HEK293T (cell line): Measurements from ENCODE around the gene SNX18.

Experiments
- CTCF ChIA-PET: fragments of 350-600 bp; formaldehyde crosslinking; extraction: SDS; loops from one replicate; lab custom pipeline; 2021; ENCODE audit warnings: antibody characterized with exemption, inconsistent platforms; lab: Yijun Ruan, JAX
- POLR2A ChIA-PET: fragments of 350-600 bp; formaldehyde crosslinking; extraction: SDS; loops from one replicate; lab custom pipeline; 2020; ENCODE audit warnings: antibody characterized with exemption, inconsistent platforms; lab: Yijun Ruan, JAX
- DNase-seq: peaks from one replicate; pipeline ENCODE4 v3.0.0; 2012; ENCODE audit warnings: mixed read lengths; ENCODE audit errors: extremely low spot score
- ARNT ChIP-seq: fragments of 450-650 bp; IDR thresholded peaks from 2 replicates; pipeline ENCODE4 v1.6.1; 2017; ENCODE audit warnings: mild to moderate bottlenecking
- BHLHE40 ChIP-seq: fragments of 450-650 bp; IDR thresholded peaks from 2 replicates; pipeline ENCODE4 v1.6.1; 2016; ENCODE audit warnings: mild to moderate bottlenecking, moderate library complexity, borderline replicate concordance
- CTBP1 ChIP-seq: fragments of 450-650 bp; IDR thresholded peaks from 2 replicates; pipeline ENCODE4 v1.6.1; 2016; ENCODE audit warnings: borderline replicate concordance
- ELF4 ChIP-seq: fragments of 450-650 bp; IDR thresholded peaks from 2 replicates; pipeline ENCODE4 v1.6.1; 2017; ENCODE audit warnings: antibody characterized with exemption
- FOXA1 ChIP-seq: fragments of 450-650 bp; IDR thresholded peaks from 2 replicates; pipeline ENCODE4 v1.6.1; 2016; ENCODE audit warnings: mild to moderate bottlenecking
- FOXK2 ChIP-seq: fragments of 450-650 bp; IDR thresholded peaks from 2 replicates; pipeline ENCODE4 v1.6.1; 2016; ENCODE audit warnings: mild to moderate bottlenecking
- FOXM1 ChIP-seq: fragments of 450-650 bp; IDR thresholded peaks from 2 replicates; pipeline ENCODE4 v1.6.1; 2017; ENCODE audit warnings: mild to moderate bottlenecking, borderline replicate concordance
- HDGF ChIP-seq: fragments of 450-650 bp; IDR thresholded peaks from 2 replicates; pipeline ENCODE4 v1.6.1; 2017; ENCODE audit warnings: antibody characterized with exemption, borderline replicate concordance
- L3MBTL2 ChIP-seq: fragments of 450-650 bp; conservative IDR thresholded peaks from 2 replicates; pipeline ENCODE4 v1.6.1; 2016; ENCODE audit warnings: mild to moderate bottlenecking
- LEF1 ChIP-seq: fragments of 450-650 bp; IDR thresholded peaks from 2 replicates; pipeline ENCODE4 v1.6.1; 2017; ENCODE audit warnings: mild to moderate bottlenecking, borderline replicate concordance
- NFRKB ChIP-seq: fragments of 450-650 bp; IDR thresholded peaks from 2 replicates; pipeline ENCODE4 v1.6.1; 2016; ENCODE audit warnings: mild to moderate bottlenecking, moderate library complexity
- PKNOX1 ChIP-seq: fragments of 450-650 bp; IDR thresholded peaks from 2 replicates; pipeline ENCODE4 v1.6.1; 2016
- SP1 ChIP-seq: fragments of 450-650 bp; IDR thresholded peaks from 2 replicates; pipeline ENCODE4 v1.6.1; 2017
- SUZ12 ChIP-seq: fragments of 450-650 bp; IDR thresholded peaks from 2 replicates; pipeline ENCODE4 v1.6.1; 2016; ENCODE audit warnings: mild to moderate bottlenecking
- TARDBP ChIP-seq: fragments of 450-650 bp; IDR thresholded peaks from 2 replicates; pipeline ENCODE4 v1.6.1; 2016
- ZNF384 ChIP-seq: fragments of 450-650 bp; IDR thresholded peaks from 2 replicates; pipeline ENCODE4 v1.6.1; 2016

Gene SNX18

GRCh38 chr5:54521856-54522479 is 4.4 kb downstream of the SNX18 start:
- no peak for TF ChIP-seq TARDBP
- POLR2A ChIA-PET, result no interaction called here
- CTCF ChIA-PET, result no interaction called here
- DNase-seq, result no peak

- TF ChIP-seq NFRKB (no peak), PKNOX1 (peak; percentile 69), BHLHE40 (no peak)
- CTCF ChIA-PET, result no interaction called here
- POLR2A ChIA-PET, result interaction anchor here (0.6 kb wide), 1 partner anchor 11 kb away, joined by 5 read pairs; no protein-coding TSS in a partner anchor
- no peak for DNase-seq
Observed at GRCh38 chr5:54523534-54523933, 6.0 kb downstream of the SNX18 start.

- no peak for TF ChIP-seq FOXK2
- no peak for TF ChIP-seq HDGF
- no peak for DNase-seq
- ChIA-PET CTCF (interaction anchor here (0.8 kb wide), 1 partner anchor 321 kb away, joined by 3 read pairs; no protein-coding TSS in a partner anchor), POLR2A (no interaction called here)
Observed at GRCh38 chr5:54524082-54524481, 6.5 kb downstream of the SNX18 start.

GRCh38 chr5:54524704-54525103 is 7.1 kb downstream of the SNX18 start:
- ChIA-PET POLR2A (no interaction called here), CTCF (interaction anchor here (0.8 to 1.0 kb wide), 2 partner anchors 320 to 327 kb away, joined by 3 read pairs; no protein-coding TSS in a partner anchor)
- TF ChIP-seq HDGF, result no peak
- TF ChIP-seq FOXK2, result no peak
- no peak for TF ChIP-seq FOXM1
- TF ChIP-seq SP1, result no peak
- no peak for DNase-seq

DNA sequence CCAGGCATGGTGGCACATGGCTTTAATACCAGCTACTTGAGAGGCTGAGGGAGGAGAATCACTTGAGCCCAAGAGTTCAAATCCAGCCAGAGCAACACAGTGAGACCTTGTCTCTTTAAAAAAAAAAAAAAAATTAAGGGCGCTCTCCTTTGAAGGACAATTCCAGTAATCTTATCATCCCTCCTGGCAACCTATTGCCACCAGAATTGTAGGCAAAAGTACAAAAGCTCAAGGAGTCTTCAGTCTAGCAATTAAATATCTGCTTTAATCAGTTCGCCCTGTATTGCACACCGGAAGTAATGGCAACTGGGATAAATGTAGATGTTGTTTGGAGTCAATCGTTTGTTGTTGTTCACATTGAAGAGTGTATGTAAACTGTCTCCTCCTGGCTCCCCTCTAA is 7.7 kb downstream of the SNX18 start:
- no peak for DNase-seq
- CTCF ChIA-PET, result interaction anchor here (1.0 to 1.2 kb wide), 2 partner anchors 8 to 327 kb away, joined by 3 read pairs; partner anchors contain the start of gene SNX18
- POLR2A ChIA-PET, result no interaction called here
- no peak for TF ChIP-seq BHLHE40
- TF ChIP-seq FOXM1, result no peak
- no peak for TF ChIP-seq HDGF
- no peak for TF ChIP-seq NFRKB
- no peak for TF ChIP-seq L3MBTL2
- TF ChIP-seq FOXK2, result no peak
- no peak for TF ChIP-seq PKNOX1
- TF ChIP-seq CTBP1, result no peak
- no peak for TF ChIP-seq TARDBP
- TF ChIP-seq SUZ12, result no peak
- no peak for TF ChIP-seq FOXA1
- TF ChIP-seq LEF1, result no peak
- TF ChIP-seq ELF4, result no peak
- no peak for TF ChIP-seq ARNT
- no peak for TF ChIP-seq ZNF384
- no peak for TF ChIP-seq SP1

DNA sequence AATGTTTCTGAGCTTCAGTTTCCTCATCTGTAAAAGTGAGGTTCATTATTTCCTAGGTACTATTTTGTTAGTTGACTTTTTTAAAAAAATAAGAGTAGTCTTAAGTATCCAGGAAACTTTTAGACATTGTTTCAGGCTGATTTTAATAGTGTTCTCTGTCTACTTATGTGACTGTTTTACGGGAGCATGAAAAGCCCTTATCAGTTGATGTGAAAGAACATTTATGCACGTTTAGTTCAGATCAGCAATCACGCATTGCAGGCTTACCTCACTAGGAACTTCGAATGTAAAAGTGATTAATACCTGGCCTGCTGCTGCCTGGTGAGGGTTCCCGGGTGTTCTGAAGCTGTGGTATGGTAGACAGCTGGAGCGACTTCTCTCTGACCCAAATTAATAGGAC is 8.1 kb downstream of the SNX18 start:
- CTCF ChIA-PET, result interaction anchor here (1.0 to 1.2 kb wide), 2 partner anchors 8 to 326 kb away, joined by 3 read pairs; partner anchors contain the start of gene SNX18
- POLR2A ChIA-PET, result no interaction called here
- DNase-seq, result no peak
- no peak for TF ChIP-seq HDGF
- no peak for TF ChIP-seq TARDBP
- TF ChIP-seq LEF1, result no peak

DNA sequence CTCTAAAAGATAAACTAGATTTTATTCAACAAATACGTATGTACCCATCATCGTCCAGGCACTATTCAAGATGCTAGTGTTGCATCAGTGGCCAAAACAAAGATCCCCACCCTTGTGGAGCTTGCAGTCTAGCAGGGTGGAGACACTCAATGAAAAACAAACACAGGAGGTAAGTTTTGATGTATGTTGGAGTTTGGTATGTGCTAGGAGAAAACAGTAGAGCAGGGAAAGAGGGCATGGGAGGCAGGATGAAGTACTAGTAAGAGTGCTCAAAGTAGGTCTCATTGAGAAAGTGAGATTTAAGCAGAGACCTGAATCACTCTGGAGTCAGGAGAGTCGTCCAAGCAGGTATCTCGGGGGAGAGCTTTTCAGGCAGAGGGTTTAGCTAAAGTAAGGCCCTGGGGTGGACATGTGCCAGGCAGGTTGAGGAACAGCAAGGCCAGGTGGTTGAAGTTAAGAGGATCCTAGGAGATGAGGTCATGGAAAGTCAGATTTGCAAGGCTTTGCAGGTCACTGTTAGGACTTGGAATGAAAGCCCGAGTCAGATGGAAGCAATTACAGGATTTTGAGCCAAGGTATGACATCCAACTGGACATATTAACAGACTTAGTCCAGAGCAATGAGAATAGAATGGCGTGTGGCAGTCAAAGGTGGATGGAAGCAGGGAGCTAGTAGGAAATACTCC is 9.2 kb downstream of the SNX18 start:
- CTCF ChIA-PET, result interaction anchor here (1.2 kb wide), 1 partner anchor 9 kb away, joined by 3 read pairs; the partner anchor contains the start of gene SNX18
- POLR2A ChIA-PET, result no interaction called here
- DNase-seq, result no peak
- TF ChIP-seq CTBP1 (no peak), HDGF (no peak), TARDBP (no peak), NFRKB (no peak), SP1 (no peak), LEF1 (no peak), FOXA1 (no peak), FOXK2 (no peak), SUZ12 (no peak), BHLHE40 (no peak), FOXM1 (no peak), ARNT (no peak), L3MBTL2 (no peak), ZNF384 (no peak)
